ENCODE measurements around the gene MRGPRE. TPM values are rescaled to one million over a fixed set of nuclear protein-coding genes. Genes with fewer than 3 reads are reported as not detected.

The MRGPRE gene
- total and polyA plus RNA-seq, 4 donors: 0.23 TPM; not detected in 3

GRCh38 chr11:3224401-3225057 is 7.7 kb downstream of the MRGPRE start:
- Histone ChIP-seq H3K4me1 (ENCODE audit: control insufficient read depth in 4 of 4, insufficient read depth in 4 of 4, low read length in 3 of 4) (no peaks in the 10 kb centered on the region), H3K4me3 (ENCODE audit: low read depth in 1 of 3, low read length in 3 of 3) (no peak overlapping the region), H3K36me3 (ENCODE audit: control insufficient read depth in 4 of 4, insufficient read depth in 3 of 4, low read depth in 1 of 4, low read length in 3 of 4) (no peaks in the 10 kb centered on the region), H3K9me3 (ENCODE audit: control insufficient read depth in 4 of 4, low read length in 3 of 4) (no peaks in the 10 kb centered on the region), H3K27ac (ENCODE audit: low read depth in 1 of 2, low read length in 2 of 2) (no peak overlapping the region), H3K9ac (ENCODE audit: low read depth in 1 of 2, low read length in 2 of 2) (no peak overlapping the region), H3K27me3 (ENCODE audit: control insufficient read depth in 4 of 4, insufficient read depth in 4 of 4, low read length in 3 of 4) (peaks cover 0 to 6% (median under 1%) of the 10 kb centered on the region in 4 donors)
- peak; percentile 32 for DNase-seq (ENCODE audit: low spot score)
- TF ChIP-seq HNF4A (conservative IDR thresholded peaks at IDR 0.05) (no peak), EGR1 (IDR thresholded peaks at IDR 0.05; ENCODE audit: low read depth in 2 of 2) (no peak), SP1 (IDR thresholded peaks at IDR 0.05) (no peak), HNF4G (IDR thresholded peaks at IDR 0.05) (no peak), NR2F2 (IDR thresholded peaks at IDR 0.05) (no peak), GABPA (IDR thresholded peaks at IDR 0.05 in 1 of 2, conservative IDR thresholded peaks at IDR 0.05 in 1 of 2) (no peak), JUND (IDR thresholded peaks at IDR 0.05) (no peak), RAD21 (IDR thresholded peaks at IDR 0.05) (no peak), CTCF (IDR thresholded peaks at IDR 0.05; ENCODE audit: low read depth, low read length, missing input control) (no peak), RXRA (IDR thresholded peaks at IDR 0.05) (no peak), FOXA2 (IDR thresholded peaks at IDR 0.05) (no peak), FOXA1 (IDR thresholded peaks at IDR 0.05) (no peak), YY1 (IDR thresholded peaks at IDR 0.05) (no peak), TAF1 (conservative IDR thresholded peaks at IDR 0.05) (no peak)
- TF ChIP-seq, protein P1, sequence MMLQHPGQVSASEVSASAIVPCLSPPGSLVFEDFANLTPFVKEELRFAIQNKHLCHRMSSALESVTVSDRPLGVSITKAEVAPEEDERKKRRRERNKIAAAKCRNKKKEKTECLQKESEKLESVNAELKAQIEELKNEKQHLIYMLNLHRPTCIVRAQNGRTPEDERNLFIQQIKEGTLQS (IDR thresholded peaks at IDR 0.05): no peak
- TF ChIP-seq, protein P2, sequence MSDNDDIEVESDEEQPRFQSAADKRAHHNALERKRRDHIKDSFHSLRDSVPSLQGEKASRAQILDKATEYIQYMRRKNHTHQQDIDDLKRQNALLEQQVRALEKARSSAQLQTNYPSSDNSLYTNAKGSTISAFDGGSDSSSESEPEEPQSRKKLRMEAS (IDR thresholded peaks at IDR 0.05): no peak
- TF ChIP-seq, protein P3, sequence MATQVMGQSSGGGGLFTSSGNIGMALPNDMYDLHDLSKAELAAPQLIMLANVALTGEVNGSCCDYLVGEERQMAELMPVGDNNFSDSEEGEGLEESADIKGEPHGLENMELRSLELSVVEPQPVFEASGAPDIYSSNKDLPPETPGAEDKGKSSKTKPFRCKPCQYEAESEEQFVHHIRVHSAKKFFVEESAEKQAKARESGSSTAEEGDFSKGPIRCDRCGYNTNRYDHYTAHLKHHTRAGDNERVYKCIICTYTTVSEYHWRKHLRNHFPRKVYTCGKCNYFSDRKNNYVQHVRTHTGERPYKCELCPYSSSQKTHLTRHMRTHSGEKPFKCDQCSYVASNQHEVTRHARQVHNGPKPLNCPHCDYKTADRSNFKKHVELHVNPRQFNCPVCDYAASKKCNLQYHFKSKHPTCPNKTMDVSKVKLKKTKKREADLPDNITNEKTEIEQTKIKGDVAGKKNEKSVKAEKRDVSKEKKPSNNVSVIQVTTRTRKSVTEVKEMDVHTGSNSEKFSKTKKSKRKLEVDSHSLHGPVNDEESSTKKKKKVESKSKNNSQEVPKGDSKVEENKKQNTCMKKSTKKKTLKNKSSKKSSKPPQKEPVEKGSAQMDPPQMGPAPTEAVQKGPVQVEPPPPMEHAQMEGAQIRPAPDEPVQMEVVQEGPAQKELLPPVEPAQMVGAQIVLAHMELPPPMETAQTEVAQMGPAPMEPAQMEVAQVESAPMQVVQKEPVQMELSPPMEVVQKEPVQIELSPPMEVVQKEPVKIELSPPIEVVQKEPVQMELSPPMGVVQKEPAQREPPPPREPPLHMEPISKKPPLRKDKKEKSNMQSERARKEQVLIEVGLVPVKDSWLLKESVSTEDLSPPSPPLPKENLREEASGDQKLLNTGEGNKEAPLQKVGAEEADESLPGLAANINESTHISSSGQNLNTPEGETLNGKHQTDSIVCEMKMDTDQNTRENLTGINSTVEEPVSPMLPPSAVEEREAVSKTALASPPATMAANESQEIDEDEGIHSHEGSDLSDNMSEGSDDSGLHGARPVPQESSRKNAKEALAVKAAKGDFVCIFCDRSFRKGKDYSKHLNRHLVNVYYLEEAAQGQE (IDR thresholded peaks at IDR 0.05): no peak
- TF ChIP-seq, protein P4, sequence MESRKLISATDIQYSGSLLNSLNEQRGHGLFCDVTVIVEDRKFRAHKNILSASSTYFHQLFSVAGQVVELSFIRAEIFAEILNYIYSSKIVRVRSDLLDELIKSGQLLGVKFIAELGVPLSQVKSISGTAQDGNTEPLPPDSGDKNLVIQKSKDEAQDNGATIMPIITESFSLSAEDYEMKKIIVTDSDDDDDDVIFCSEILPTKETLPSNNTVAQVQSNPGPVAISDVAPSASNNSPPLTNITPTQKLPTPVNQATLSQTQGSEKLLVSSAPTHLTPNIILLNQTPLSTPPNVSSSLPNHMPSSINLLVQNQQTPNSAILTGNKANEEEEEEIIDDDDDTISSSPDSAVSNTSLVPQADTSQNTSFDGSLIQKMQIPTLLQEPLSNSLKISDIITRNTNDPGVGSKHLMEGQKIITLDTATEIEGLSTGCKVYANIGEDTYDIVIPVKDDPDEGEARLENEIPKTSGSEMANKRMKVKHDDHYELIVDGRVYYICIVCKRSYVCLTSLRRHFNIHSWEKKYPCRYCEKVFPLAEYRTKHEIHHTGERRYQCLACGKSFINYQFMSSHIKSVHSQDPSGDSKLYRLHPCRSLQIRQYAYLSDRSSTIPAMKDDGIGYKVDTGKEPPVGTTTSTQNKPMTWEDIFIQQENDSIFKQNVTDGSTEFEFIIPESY (IDR thresholded peaks at IDR 0.05): no peak
- WGBS: 72% methylated on average over 21 of the region's 21 CpGs
